SU-DHL-6 (cell line): ENCODE results near the gene SLC25A28.

ENCODE experiments used
- H2AFZ ChIP-seq: fragments of 200-600 bp; sonication (generic); 2 replicates; pipeline ENCODE4 v1.6.1; 2014; ENCODE audit warnings: low read depth, mild to moderate bottlenecking, moderate library complexity, mixed read lengths, antibody characterized with exemption, low read length; ENCODE audit not compliant: severe bottlenecking
- H3F3A ChIP-seq: fragments of 200-600 bp; shearing (Covaris generic); 2 replicates; pipeline ENCODE4 v1.6.0; 2016; ENCODE audit warnings: antibody characterized with exemption, mild to moderate bottlenecking; ENCODE audit not compliant: insufficient read depth
- H3K27ac ChIP-seq: fragments of 200-600 bp; sonication (generic); 2 replicates; pipeline ENCODE4 v1.5.1; 2016; ENCODE audit warnings: low read depth, mild to moderate bottlenecking, low read length, moderate library complexity, mixed read lengths
- H3K27me3 ChIP-seq: fragments of 200-600 bp; sonication (generic), shearing (Covaris generic); 2 replicates; pipeline ENCODE4 v1.6.0; 2014; ENCODE audit warnings: mild to moderate bottlenecking, low read length
- H3K36me3 ChIP-seq: fragments of 200-600 bp; sonication (generic); 2 replicates; pipeline ENCODE4 v1.6.1; 2014; ENCODE audit warnings: mild to moderate bottlenecking, low read length, mixed read lengths
- H3K4me2 ChIP-seq: fragments of 300-600, 200-600 bp; shearing (Covaris generic), sonication (generic); 2 replicates; pipeline ENCODE4 v1.6.0; 2014; ENCODE audit warnings: low read length, low read depth, mild to moderate bottlenecking; ENCODE audit not compliant: poor library complexity, severe bottlenecking
- H3K4me3 ChIP-seq: fragments of 200-600 bp; sonication (generic); 2 replicates; pipeline ENCODE4 v1.5.1; 2014; ENCODE audit warnings: antibody characterized with exemption, low read length, mild to moderate bottlenecking, mixed read lengths; ENCODE audit not compliant: insufficient read depth, poor library complexity, severe bottlenecking
- H3K79me2 ChIP-seq: fragments of 200-600 bp; sonication (generic); 2 replicates; pipeline ENCODE4 v1.6.1; 2014; ENCODE audit warnings: mild to moderate bottlenecking, low read length, moderate library complexity; ENCODE audit not compliant: insufficient read depth
- H3K9ac ChIP-seq: fragments of 200-600 bp; sonication (generic); 2 replicates; pipeline ENCODE4 v1.7.0; 2014; ENCODE audit warnings: mild to moderate bottlenecking, low read length
- H3K9me2 ChIP-seq: fragments of 200-600 bp; sonication (generic); replicated peaks from 2 replicates; pipeline ENCODE4 v1.6.1; 2014; ENCODE audit warnings: low read length; ENCODE audit not compliant: insufficient read depth
- H3K9me3 ChIP-seq: fragments of 200-600 bp; sonication (generic); 2 replicates; pipeline ENCODE4 v1.6.1; 2014; ENCODE audit warnings: low read length, mixed read lengths; ENCODE audit not compliant: insufficient read depth
- H4K20me1 ChIP-seq: fragments of 200-600 bp; sonication (generic); 2 replicates; pipeline ENCODE4 v1.6.1; 2014; ENCODE audit warnings: low read depth, mild to moderate bottlenecking, antibody characterized with exemption, low read length, moderate library complexity, mixed read lengths
- EZH2phosphoT487 ChIP-seq: fragments of 200-600 bp; sonication (generic), shearing (Covaris generic); conservative IDR thresholded peaks from 2 replicates; pipeline ENCODE4 v1.6.1; 2018; ENCODE audit warnings: mild to moderate bottlenecking, antibody characterized with exemption, low read length, moderate library complexity, mixed read lengths
- TF ChIP-seq, protein P1 (sequence below): fragments of 200-600 bp; sonication (generic); IDR thresholded peaks from one replicate; pipeline ENCODE4 v1.5.1; 2017; ENCODE audit warnings: antibody characterized with exemption, mild to moderate bottlenecking, low read length, moderate library complexity; ENCODE audit not compliant: insufficient read depth, poor library complexity, severe bottlenecking

The SLC25A28 gene

GRCh38 chr10:99620711-99621453 is 643 bp upstream of the SLC25A28 start:
- TF ChIP-seq, protein P1, sequence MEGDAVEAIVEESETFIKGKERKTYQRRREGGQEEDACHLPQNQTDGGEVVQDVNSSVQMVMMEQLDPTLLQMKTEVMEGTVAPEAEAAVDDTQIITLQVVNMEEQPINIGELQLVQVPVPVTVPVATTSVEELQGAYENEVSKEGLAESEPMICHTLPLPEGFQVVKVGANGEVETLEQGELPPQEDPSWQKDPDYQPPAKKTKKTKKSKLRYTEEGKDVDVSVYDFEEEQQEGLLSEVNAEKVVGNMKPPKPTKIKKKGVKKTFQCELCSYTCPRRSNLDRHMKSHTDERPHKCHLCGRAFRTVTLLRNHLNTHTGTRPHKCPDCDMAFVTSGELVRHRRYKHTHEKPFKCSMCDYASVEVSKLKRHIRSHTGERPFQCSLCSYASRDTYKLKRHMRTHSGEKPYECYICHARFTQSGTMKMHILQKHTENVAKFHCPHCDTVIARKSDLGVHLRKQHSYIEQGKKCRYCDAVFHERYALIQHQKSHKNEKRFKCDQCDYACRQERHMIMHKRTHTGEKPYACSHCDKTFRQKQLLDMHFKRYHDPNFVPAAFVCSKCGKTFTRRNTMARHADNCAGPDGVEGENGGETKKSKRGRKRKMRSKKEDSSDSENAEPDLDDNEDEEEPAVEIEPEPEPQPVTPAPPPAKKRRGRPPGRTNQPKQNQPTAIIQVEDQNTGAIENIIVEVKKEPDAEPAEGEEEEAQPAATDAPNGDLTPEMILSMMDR: no peak
- TF ChIP-seq EZH2phosphoT487: no peak
- H3K79me2 ChIP-seq: peaks cover 37% of the 10 kb centered on the region

GRCh38 chr10:99619090-99619800 is 994 bp downstream of the SLC25A28 start:
- Histone ChIP-seq H2AFZ (no peak overlapping the region), H3K9ac (peak overlapping the region; percentile 90), H3K27me3 (no peaks in the 10 kb centered on the region), H3K4me3 (peak overlapping the region; percentile 95), H3K9me2 (no peaks in the 10 kb centered on the region), H3K36me3 (no peaks in the 10 kb centered on the region), H3K79me2 (peaks cover 40% of the 10 kb centered on the region), H4K20me1 (no peaks in the 10 kb centered on the region; the same call in 1 of the 2 replicates), H3K27ac (no peak overlapping the region), H3F3A (no peaks in the 10 kb centered on the region), H3K4me2 (peak overlapping the region; percentile 84), H3K9me3 (no peaks in the 10 kb centered on the region)
- no peak for TF ChIP-seq EZH2phosphoT487
- TF ChIP-seq, protein P1: no peak

More at GRCh38 chr10:99620711-99621453, 643 bp upstream of the SLC25A28 start:
- no peaks in the 10 kb centered on the region for H3K27me3 ChIP-seq
- peak overlapping the region; percentile 80 for H2AFZ ChIP-seq
- H3K4me3 ChIP-seq: peak overlapping the region; percentile 76
- H3F3A ChIP-seq: no peaks in the 10 kb centered on the region
- H3K9ac ChIP-seq: peak overlapping the region; percentile 92
- H3K36me3 ChIP-seq: no peaks in the 10 kb centered on the region
- H3K9me2 ChIP-seq: no peaks in the 10 kb centered on the region
- peak overlapping the region; percentile 74 for H3K27ac ChIP-seq
- peak overlapping the region; percentile 74 for H3K4me2 ChIP-seq
- H4K20me1 ChIP-seq: no peaks in the 10 kb centered on the region; the same call in 1 of the 2 replicates
- no peaks in the 10 kb centered on the region for H3K9me3 ChIP-seq

GRCh38 chr10:99617696-99618095 is 2.5 kb downstream of the SLC25A28 start:
- Histone ChIP-seq H3K4me3 (no peak overlapping the region), H3K9ac (no peak overlapping the region), H3K9me2 (no peaks in the 10 kb centered on the region), H3K36me3 (no peaks in the 10 kb centered on the region), H3K4me2 (peak overlapping the region; percentile 84), H2AFZ (no peak overlapping the region), H3K9me3 (no peaks in the 10 kb centered on the region), H3K79me2 (peaks cover 40% of the 10 kb centered on the region), H4K20me1 (no peaks in the 10 kb centered on the region; the same call in 1 of the 2 replicates), H3K27me3 (no peaks in the 10 kb centered on the region), H3K27ac (no peak overlapping the region), H3F3A (no peaks in the 10 kb centered on the region)
- TF ChIP-seq, protein P1: no peak
- no peak for TF ChIP-seq EZH2phosphoT487
